IMR-90 (cell line): ENCODE measurements around the gene PTPRG. TPM values are rescaled to one million over a fixed set of nuclear protein-coding genes. Genes with fewer than 3 reads are reported as not detected.

ENCODE experiments used
- ATAC-seq: fragments of 200-7000 bp; cut with Tn5 transposase; 2 replicates; pipeline ENCODE4 v1.9.1; 2020; ENCODE audit warnings: low read depth, mild to moderate bottlenecking, moderate library complexity
- BruUV-seq: library from RNA; stranded (reverse); fragments of 400-500 nt; replicated peaks from 2 replicates; lab custom pipeline; 2021; lab: Mats Ljungman, UMichigan
- CTCF ChIA-PET: fragments of 300-600 bp; formaldehyde crosslinking; extraction: SDS; loops from one replicate; lab custom pipeline; 2021; ENCODE audit warnings: antibody characterized with exemption; lab: Yijun Ruan, JAX
- POLR2A ChIA-PET: fragments of 300-600 bp; sonication (Branson Sonifier 250); formaldehyde crosslinking; loops from one replicate; lab custom pipeline; 2022; ENCODE audit warnings: antibody characterized with exemption; ENCODE audit not compliant: unreplicated experiment; lab: Charles Lee
- DNase-seq: peaks from one replicate; pipeline ENCODE4 v3.0.0; 2013
- H2AFZ ChIP-seq: replicated peaks from 2 replicates; pipeline ENCODE3; 2013; ENCODE audit warnings: low read length, mild to moderate bottlenecking; ENCODE audit not compliant: poor library complexity
- H2AK5ac ChIP-seq: 2 replicates; pipeline ENCODE4 v1.6.1; 2013; ENCODE audit warnings: low read depth, low read length, inconsistent platforms
- H2AK9ac ChIP-seq: replicated peaks from 2 replicates; pipeline ENCODE3; 2013; ENCODE audit warnings: mild to moderate bottlenecking, low read depth, low read length, moderate library complexity; ENCODE audit not compliant: poor library complexity
- H2BK120ac ChIP-seq: 2 replicates; pipeline ENCODE4 v1.6.1; 2013; ENCODE audit warnings: low read depth, low read length, inconsistent platforms
- H2BK15ac ChIP-seq: 3 replicates; pipeline ENCODE4 v1.6.1; 2013; ENCODE audit warnings: low read depth, low read length, inconsistent platforms
- H2BK20ac ChIP-seq: 2 replicates; pipeline ENCODE4 v1.6.1; 2013; ENCODE audit warnings: low read depth, mild to moderate bottlenecking, inconsistent platforms, low read length, moderate library complexity
- H2BK5ac ChIP-seq: 2 replicates; pipeline ENCODE4 v1.6.1; 2013; ENCODE audit warnings: mild to moderate bottlenecking, low read depth, low read length, inconsistent platforms; ENCODE audit not compliant: poor library complexity, severe bottlenecking
- H3K14ac ChIP-seq: replicated peaks from 2 replicates; pipeline ENCODE4 v1.6.1; 2013; ENCODE audit warnings: low read depth, low read length, inconsistent platforms
- H3K18ac ChIP-seq: 2 replicates; pipeline ENCODE4 v1.6.1; 2013; ENCODE audit warnings: low read depth, low read length, control low read depth
- H3K23ac ChIP-seq: 2 replicates; pipeline ENCODE4 v1.6.1; 2013; ENCODE audit warnings: low read depth, low read length, inconsistent platforms
- H3K27ac ChIP-seq: 2 replicates; pipeline ENCODE4 v1.5.1; 2013; ENCODE audit warnings: mild to moderate bottlenecking, control low read depth, low read length; ENCODE audit not compliant: insufficient read depth
- H3K27me3 ChIP-seq: 2 replicates; pipeline ENCODE4 v1.6.1; 2013; ENCODE audit warnings: low read length; ENCODE audit not compliant: control insufficient read depth, insufficient read depth
- H3K36me3 ChIP-seq: 2 replicates; pipeline ENCODE4 v1.6.1; 2013; ENCODE audit warnings: low read length, mixed read lengths; ENCODE audit not compliant: control insufficient read depth, insufficient read depth
- H3K4ac ChIP-seq: 2 replicates; pipeline ENCODE4 v1.6.1; 2013; ENCODE audit warnings: low read depth, low read length, inconsistent platforms
- H3K4me1 ChIP-seq: 2 replicates; pipeline ENCODE4 v1.6.1; 2013; ENCODE audit warnings: low read length, mixed read lengths; ENCODE audit not compliant: control insufficient read depth, insufficient read depth
- H3K4me2 ChIP-seq: 2 replicates; pipeline ENCODE4 v1.6.1; 2013; ENCODE audit warnings: low read depth, mild to moderate bottlenecking, control low read depth, low read length, moderate library complexity
- H3K4me3 ChIP-seq: 2 replicates; pipeline ENCODE4 v1.5.1; 2013; ENCODE audit warnings: low read depth, mild to moderate bottlenecking, control low read depth, low read length, moderate library complexity; ENCODE audit not compliant: insufficient read depth
- H3K56ac ChIP-seq: 2 replicates; pipeline ENCODE4 v1.6.1; 2013; ENCODE audit warnings: low read length, inconsistent platforms; ENCODE audit not compliant: insufficient read depth; ENCODE audit errors: extremely low read depth
- H3K79me1 ChIP-seq, 2 experiments: 2 replicates each; pipeline ENCODE4 v1.6.1; 2013; ENCODE audit warnings: low read length in 2 of 2, inconsistent platforms in 1 of 2, low read depth in 1 of 2
- H3K9ac ChIP-seq: 2 replicates; pipeline ENCODE4 v1.6.1; 2013; ENCODE audit warnings: low read depth, low read length, control low read depth
- H3K9me1 ChIP-seq: 2 replicates; pipeline ENCODE4 v1.6.1; 2013; ENCODE audit warnings: low read length, inconsistent platforms; ENCODE audit not compliant: insufficient read depth
- H3K9me3 ChIP-seq: 2 replicates; pipeline ENCODE4 v1.6.1; 2013; ENCODE audit warnings: low read length; ENCODE audit not compliant: control insufficient read depth, insufficient read depth
- H4K20me1 ChIP-seq: 2 replicates; pipeline ENCODE4 v1.6.1; 2013; ENCODE audit warnings: low read length, inconsistent platforms; ENCODE audit not compliant: insufficient read depth
- H4K5ac ChIP-seq: 2 replicates; pipeline ENCODE4 v1.6.1; 2013; ENCODE audit warnings: mild to moderate bottlenecking, low read depth, low read length, control low read depth
- H4K8ac ChIP-seq, 2 experiments: 2 replicates each; pipeline ENCODE4 v1.6.1; 2013; ENCODE audit warnings: low read depth in 2 of 2, low read length in 2 of 2, control low read depth in 1 of 2, inconsistent platforms in 1 of 2
- H4K91ac ChIP-seq: 2 replicates; pipeline ENCODE4 v1.6.1; 2013; ENCODE audit warnings: low read depth, low read length, inconsistent platforms; ENCODE audit not compliant: insufficient read depth
- BHLHE40 ChIP-seq: fragments of 150-350 bp; IDR thresholded peaks from 2 replicates; pipeline ENCODE4 v1.6.1; 2016; ENCODE audit warnings: mild to moderate bottlenecking, low read depth, low read length
- CEBPB ChIP-seq: IDR thresholded peaks from 2 replicates; pipeline ENCODE4 v1.6.1; 2012; ENCODE audit warnings: low read depth, low read length, improper control_type of control experiment
- CHD1 ChIP-seq: IDR thresholded peaks from 2 replicates; pipeline ENCODE4 v1.6.1; 2012; ENCODE audit warnings: low read depth, low read length, improper control_type of control experiment
- FOS ChIP-seq: fragments of 150-350 bp; IDR thresholded peaks from 2 replicates; pipeline ENCODE4 v1.6.1; 2016; ENCODE audit warnings: low read depth, low read length
- MAFK ChIP-seq: IDR thresholded peaks from 2 replicates; pipeline ENCODE4 v1.6.1; 2012; ENCODE audit warnings: low read depth, low read length, improper control_type of control experiment
- MAZ ChIP-seq: IDR thresholded peaks from 2 replicates; pipeline ENCODE4 v1.6.1; 2012; ENCODE audit warnings: low read depth, mild to moderate bottlenecking, low read length, improper control_type of control experiment, moderate library complexity, borderline replicate concordance
- MXI1 ChIP-seq: IDR thresholded peaks from 2 replicates; pipeline ENCODE4 v1.6.1; 2012; ENCODE audit warnings: low read depth, mild to moderate bottlenecking, low read length, moderate library complexity, borderline replicate concordance
- NFE2L2 ChIP-seq: fragments of 150-350 bp; IDR thresholded peaks from 2 replicates; pipeline ENCODE4 v1.6.1; 2016; ENCODE audit warnings: low read depth, mild to moderate bottlenecking, low read length
- POLR2A ChIP-seq: IDR thresholded peaks from 2 replicates; pipeline ENCODE4 v1.6.1; 2012; ENCODE audit warnings: mild to moderate bottlenecking, low read depth, low read length
- RAD21 ChIP-seq: IDR thresholded peaks from 2 replicates; pipeline ENCODE4 v1.6.1; 2012; ENCODE audit warnings: low read length, improper control_type of control experiment
- RCOR1 ChIP-seq: IDR thresholded peaks from 2 replicates; pipeline ENCODE4 v1.6.1; 2012; ENCODE audit warnings: mild to moderate bottlenecking, low read length, improper control_type of control experiment; ENCODE audit not compliant: insufficient replicate concordance
- RFX5 ChIP-seq: IDR thresholded peaks from 2 replicates; pipeline ENCODE4 v1.8.0; 2012; ENCODE audit warnings: low read depth, mild to moderate bottlenecking, low read length, moderate library complexity
- WGBS, 2 experiments: methylation state at CpG; one replicate each; pipeline versions ENCODE4 v1.1.5 to v1.1.7; 2013; ENCODE audit warnings: missing lambda C conversion rate in 2 of 2; ENCODE audit not compliant: insufficient read length in 1 of 2; ENCODE audit errors: extremely low coverage in 2 of 2; 5-methylcytosine and 5-hydroxymethylcytosine counted together
- dilution Hi-C: fragments of 300-500 bp; cut with HindIII; formaldehyde crosslinking; loops from one replicate; pipeline ENCODE4 v1.14.3; 2018; ENCODE audit warnings: low sequenced_read_pairs; ENCODE audit not compliant: unreplicated experiment
- in situ Hi-C: fragments of 300-500 bp; cut with MboI; formaldehyde crosslinking; loops from 3 replicates; pipeline ENCODE4 v1.14.3; 2019; ENCODE audit warnings: low sequenced_read_pairs, inconsistent platforms, mixed read lengths
- intact Hi-C: fragments of 100-400 bp; cut with micrococcal nuclease; formaldehyde crosslinking; loops from 2 replicates; pipeline ENCODE4 v1.10.0; 2022
- polyA plus RNA-seq, 3 experiments: library from polyadenylated mRNA; depleted of rRNA; stranded (reverse); fragments of >200 nt; gene quantifications; 2 replicates each; pipeline ENCODE4 v1.2.3, GENCODE V29; 2012; ENCODE audit warnings: low replicate concordance in 1 of 3
- total RNA-seq: library from RNA; depleted of rRNA; stranded (reverse); fragments of >200 nt; gene quantifications from 2 replicates; pipeline ENCODE4 v1.2.3, GENCODE V29; 2012
- TF ChIP-seq, protein P1 (sequence below): conservative IDR thresholded peaks from 2 replicates; pipeline ENCODE4 v1.5.1; 2012; ENCODE audit warnings: mild to moderate bottlenecking, low read depth, low read length, improper control_type of control experiment
- TF ChIP-seq, protein P2 (sequence below): fragments of 150-350 bp; IDR thresholded peaks from 2 replicates; pipeline ENCODE4 v1.6.1; 2016; ENCODE audit warnings: low read depth, mild to moderate bottlenecking, low read length, moderate library complexity, borderline replicate concordance
- TF ChIP-seq, protein P3 (sequence below): fragments of 150-350 bp; IDR thresholded peaks from 2 replicates; pipeline ENCODE4 v1.6.1; 2017; ENCODE audit warnings: mild to moderate bottlenecking, antibody characterized with exemption, low read length, low read depth

The PTPRG gene
- total and polyA plus RNA-seq, 2 of the 4 experiments (the other 2 are of a cell fraction) = 7.7 to 31.0 TPM

DNA sequence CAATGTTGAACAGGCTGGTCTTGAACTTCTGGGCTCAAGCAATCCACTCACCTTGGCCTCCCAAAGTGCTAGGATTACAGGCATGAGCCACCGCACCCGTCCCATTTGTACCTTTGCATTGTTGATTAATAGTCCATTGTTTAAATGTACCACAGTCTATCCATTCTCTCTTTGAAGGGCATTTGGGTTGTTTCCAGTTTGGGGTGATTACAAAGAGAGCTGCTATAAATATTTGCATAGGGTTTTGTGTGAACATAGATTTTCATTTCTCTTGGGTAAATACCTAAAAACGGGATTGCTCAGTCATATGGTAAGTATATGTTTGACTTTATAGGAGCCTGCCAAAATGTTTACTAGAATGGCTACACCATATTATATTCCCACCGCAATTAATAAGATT, 13.7 kb upstream of the PTPRG start:
- H2BK15ac ChIP-seq = no peak overlapping the region
- H4K20me1 ChIP-seq = no peaks in the 10 kb centered on the region
- no peaks in the 10 kb centered on the region for H3K9me1 ChIP-seq
- in situ Hi-C loops (no loop called here), intact Hi-C loops (no loop called here), dilution Hi-C loops (no loop called here)
- no peak overlapping the region for H3K27ac ChIP-seq
- H2BK20ac ChIP-seq = no peak overlapping the region
- H3K56ac ChIP-seq = no peak overlapping the region
- H4K91ac ChIP-seq = no peak overlapping the region
- no TSS peak for BruUV-seq
- WGBS, 2 experiments = no CpG with 5 or more reads among the region's 4 CpGs
- no peak overlapping the region for H2AK9ac ChIP-seq
- H3K4me3 ChIP-seq = no peak overlapping the region
- no peaks in the 10 kb centered on the region for H3K9me3 ChIP-seq
- no peak overlapping the region for H3K23ac ChIP-seq
- no peak overlapping the region for H4K8ac ChIP-seq
- H3K27me3 ChIP-seq = peaks cover 2% of the 10 kb centered on the region
- no peak overlapping the region for H2BK5ac ChIP-seq
- TF ChIP-seq POLR2A = no peak
- TF ChIP-seq RFX5 = no peak
- no peak for TF ChIP-seq RCOR1
- TF ChIP-seq, protein P1, sequence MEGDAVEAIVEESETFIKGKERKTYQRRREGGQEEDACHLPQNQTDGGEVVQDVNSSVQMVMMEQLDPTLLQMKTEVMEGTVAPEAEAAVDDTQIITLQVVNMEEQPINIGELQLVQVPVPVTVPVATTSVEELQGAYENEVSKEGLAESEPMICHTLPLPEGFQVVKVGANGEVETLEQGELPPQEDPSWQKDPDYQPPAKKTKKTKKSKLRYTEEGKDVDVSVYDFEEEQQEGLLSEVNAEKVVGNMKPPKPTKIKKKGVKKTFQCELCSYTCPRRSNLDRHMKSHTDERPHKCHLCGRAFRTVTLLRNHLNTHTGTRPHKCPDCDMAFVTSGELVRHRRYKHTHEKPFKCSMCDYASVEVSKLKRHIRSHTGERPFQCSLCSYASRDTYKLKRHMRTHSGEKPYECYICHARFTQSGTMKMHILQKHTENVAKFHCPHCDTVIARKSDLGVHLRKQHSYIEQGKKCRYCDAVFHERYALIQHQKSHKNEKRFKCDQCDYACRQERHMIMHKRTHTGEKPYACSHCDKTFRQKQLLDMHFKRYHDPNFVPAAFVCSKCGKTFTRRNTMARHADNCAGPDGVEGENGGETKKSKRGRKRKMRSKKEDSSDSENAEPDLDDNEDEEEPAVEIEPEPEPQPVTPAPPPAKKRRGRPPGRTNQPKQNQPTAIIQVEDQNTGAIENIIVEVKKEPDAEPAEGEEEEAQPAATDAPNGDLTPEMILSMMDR = no peak
- TF ChIP-seq FOS = no peak
- TF ChIP-seq RAD21 = no peak
- no peak for TF ChIP-seq MAZ
- TF ChIP-seq, protein P2, sequence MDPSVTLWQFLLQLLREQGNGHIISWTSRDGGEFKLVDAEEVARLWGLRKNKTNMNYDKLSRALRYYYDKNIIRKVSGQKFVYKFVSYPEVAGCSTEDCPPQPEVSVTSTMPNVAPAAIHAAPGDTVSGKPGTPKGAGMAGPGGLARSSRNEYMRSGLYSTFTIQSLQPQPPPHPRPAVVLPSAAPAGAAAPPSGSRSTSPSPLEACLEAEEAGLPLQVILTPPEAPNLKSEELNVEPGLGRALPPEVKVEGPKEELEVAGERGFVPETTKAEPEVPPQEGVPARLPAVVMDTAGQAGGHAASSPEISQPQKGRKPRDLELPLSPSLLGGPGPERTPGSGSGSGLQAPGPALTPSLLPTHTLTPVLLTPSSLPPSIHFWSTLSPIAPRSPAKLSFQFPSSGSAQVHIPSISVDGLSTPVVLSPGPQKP = no peak
- TF ChIP-seq NFE2L2 = no peak
- no peak for TF ChIP-seq CHD1
- no peak for TF ChIP-seq CEBPB
- TF ChIP-seq MXI1 = no peak
- TF ChIP-seq BHLHE40 = no peak
- TF ChIP-seq MAFK = no peak
- TF ChIP-seq, protein P3, sequence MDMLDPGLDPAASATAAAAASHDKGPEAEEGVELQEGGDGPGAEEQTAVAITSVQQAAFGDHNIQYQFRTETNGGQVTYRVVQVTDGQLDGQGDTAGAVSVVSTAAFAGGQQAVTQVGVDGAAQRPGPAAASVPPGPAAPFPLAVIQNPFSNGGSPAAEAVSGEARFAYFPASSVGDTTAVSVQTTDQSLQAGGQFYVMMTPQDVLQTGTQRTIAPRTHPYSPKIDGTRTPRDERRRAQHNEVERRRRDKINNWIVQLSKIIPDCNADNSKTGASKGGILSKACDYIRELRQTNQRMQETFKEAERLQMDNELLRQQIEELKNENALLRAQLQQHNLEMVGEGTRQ = no peak
- no peak overlapping the region for H3K18ac ChIP-seq
- H3K79me1 ChIP-seq = no peaks in the 10 kb centered on the region
- no peak overlapping the region for H4K5ac ChIP-seq
- DNase-seq = no peak
- H3K4me2 ChIP-seq = no peak overlapping the region
- no peak overlapping the region for H2AK5ac ChIP-seq
- no peak overlapping the region for H2BK120ac ChIP-seq
- no peak overlapping the region for H3K14ac ChIP-seq
- no peaks in the 10 kb centered on the region for H3K36me3 ChIP-seq
- H3K4me1 ChIP-seq = no peaks in the 10 kb centered on the region
- ChIA-PET CTCF (no interaction called here), POLR2A (no interaction called here)
- no peak overlapping the region for H3K9ac ChIP-seq
- H3K4ac ChIP-seq = no peak overlapping the region
- no peak for ATAC-seq
- H2AFZ ChIP-seq = no peak overlapping the region
